ENCODE results near the gene NCOA1. TPM values are rescaled to one million over a fixed set of nuclear protein-coding genes. Genes with fewer than 3 reads are reported as not detected.

NCOA1 gene
- total RNA-seq, 5 donors from 2014 or later (not counting 1 experiment from before 2014, with no cell fraction given) = 34.7 to 55.5 (median 37.6) TPM

DNA sequence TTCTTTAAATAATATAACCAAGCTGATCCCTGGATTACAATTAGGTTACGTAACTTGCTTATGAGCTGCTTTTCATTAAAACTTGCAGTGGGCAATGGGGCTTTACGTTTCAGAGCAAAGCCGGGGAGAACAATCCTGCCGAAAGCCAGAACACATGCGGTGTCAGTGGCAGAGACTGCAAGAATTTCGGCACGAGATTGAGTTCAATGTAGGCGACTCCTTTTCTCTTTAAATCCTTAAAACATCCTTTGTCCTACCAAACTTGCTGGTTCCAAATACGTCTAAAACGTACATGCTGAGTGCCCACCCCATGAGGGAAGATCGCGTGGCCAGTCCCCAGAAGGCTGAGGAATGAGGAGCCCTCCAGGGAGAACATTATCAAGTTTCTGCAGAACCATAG lies 36.8 kb upstream of the NCOA1 start:
- ATAC-seq (replicated peaks in 1 of 4) (no peak), DNase-seq (no peak)
- H3K4me1 Mint-ChIP-seq = no peaks in the 10 kb centered on the region
- no peaks in the 10 kb centered on the region for H3K4me1 ChIP-seq (ENCODE audit: control insufficient read depth in 1 of 2, extremely low read depth in 1 of 2, insufficient read depth in 2 of 2, low read length in 2 of 2)
- peaks cover 0 to 10% (median 3%) of the 10 kb centered on the region in 3 donors for H3K9me3 Mint-ChIP-seq
- CTCF ChIA-PET = interaction anchor here in 1 of 2 donors (0.6 kb wide), 1 partner anchor 47 kb away, joined by 3 read pairs; no protein-coding TSS in a partner anchor
- H3K36me3 Mint-ChIP-seq = peaks cover 6% of the 10 kb centered on the region
- no peak overlapping the region for H3K27ac Mint-ChIP-seq
- H3K4me3 ChIP-seq (ENCODE audit: control insufficient read depth in 1 of 2, extremely low read depth in 1 of 2, low read length in 1 of 2) = no peak overlapping the region
- POLR2A ChIA-PET = interaction anchor here in 1 of 2 donors (0.6 to 0.7 kb wide), 2 partner anchors 46 to 103 kb away, joined by 3 to 5 read pairs; no protein-coding TSS in a partner anchor
- H3K27ac ChIP-seq (ENCODE audit: low read length) = no peak overlapping the region
- H3K36me3 ChIP-seq (ENCODE audit: control insufficient read depth in 2 of 2, extremely low read depth in 1 of 2, insufficient read depth in 1 of 2, low read length in 1 of 2) = no peaks in the 10 kb centered on the region
- WGBS (ENCODE audit: insufficient coverage) = 98% methylated on average over 9 of the region's 12 CpGs
- no peak overlapping the region for H3K4me3 Mint-ChIP-seq
- no peaks in the 10 kb centered on the region for H3K9me3 ChIP-seq
- peaks cover 5 to 9% of the 10 kb centered on the region in 2 donors for H3K27me3 Mint-ChIP-seq
- peaks cover 0 to 3% of the 10 kb centered on the region in 2 experiments for H3K27me3 ChIP-seq (replicated peaks in 1 of 2; ENCODE audit: control insufficient read depth in 2 of 2, extremely low read depth in 1 of 2, insufficient read depth in 2 of 2, low read length in 1 of 2)

DNA sequence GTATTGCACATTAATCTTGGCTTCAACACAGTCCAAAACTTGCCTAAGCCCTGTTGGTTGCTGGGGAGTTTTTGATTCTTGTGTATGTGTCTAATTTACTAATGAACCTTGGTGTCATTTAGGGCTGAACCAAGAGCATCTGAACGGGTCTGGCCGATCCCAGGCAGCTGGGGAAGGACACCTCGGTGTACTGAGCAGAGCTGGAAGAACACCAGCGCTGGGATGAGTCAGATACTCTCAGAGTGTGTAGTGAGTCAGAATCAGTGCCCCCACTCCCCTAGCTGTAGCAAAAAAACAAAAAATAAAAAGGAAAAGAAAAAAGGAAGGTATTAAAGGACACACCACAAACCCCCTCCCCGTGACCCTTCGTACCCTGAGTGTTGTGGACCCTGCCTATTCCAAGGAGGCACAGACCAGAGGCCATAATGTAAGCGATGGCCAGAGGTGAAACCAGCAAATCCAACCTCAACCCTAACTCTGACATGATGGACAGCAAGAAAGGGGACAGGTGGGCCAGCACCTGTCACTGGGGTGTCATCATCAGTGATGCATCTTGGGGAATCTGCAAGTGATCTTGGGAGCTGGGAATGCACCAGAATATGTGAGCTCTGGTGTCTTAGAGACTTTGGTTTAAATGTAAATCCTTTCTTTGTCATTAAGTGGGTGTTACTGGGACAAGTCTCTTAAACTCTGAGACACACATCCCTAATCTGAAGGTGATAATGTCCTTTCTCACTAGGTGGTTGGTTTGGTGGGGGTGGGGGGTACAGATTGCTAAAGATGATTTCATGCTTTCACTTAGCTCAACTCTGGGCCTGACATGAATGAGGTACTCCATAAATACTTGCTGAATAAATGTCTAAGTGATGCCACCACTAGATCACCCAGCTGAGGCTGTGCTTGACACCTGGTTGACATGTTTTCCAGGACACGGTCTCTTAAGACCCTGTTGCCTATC lies 34.2 kb upstream of the NCOA1 start:
- Histone ChIP-seq H3K9me3 (no peaks in the 10 kb centered on the region), H3K27me3 (replicated peaks in 1 of 2; ENCODE audit: control insufficient read depth in 2 of 2, extremely low read depth in 1 of 2, insufficient read depth in 2 of 2, low read length in 1 of 2) (peaks cover 0 to 3% of the 10 kb centered on the region in 2 experiments), H3K4me3 (ENCODE audit: control insufficient read depth in 1 of 2, extremely low read depth in 1 of 2, low read length in 1 of 2) (no peak overlapping the region), H3K36me3 (ENCODE audit: control insufficient read depth in 2 of 2, extremely low read depth in 1 of 2, insufficient read depth in 1 of 2, low read length in 1 of 2) (no peaks in the 10 kb centered on the region), H3K27ac (ENCODE audit: low read length) (no peak overlapping the region), H3K4me1 (ENCODE audit: control insufficient read depth in 1 of 2, extremely low read depth in 1 of 2, insufficient read depth in 2 of 2, low read length in 2 of 2) (no peaks in the 10 kb centered on the region)
- ChIA-PET CTCF (no interaction called here), POLR2A (no interaction called here)
- WGBS (ENCODE audit: insufficient coverage) = 66% methylated on average over 3 of the region's 8 CpGs
- no peak for ATAC-seq (replicated peaks in 1 of 4)
- no peaks in the 10 kb centered on the region for H3K36me3 Mint-ChIP-seq
- peaks cover 0 to 5% of the 10 kb centered on the region in 2 donors for H3K27me3 Mint-ChIP-seq
- no peak overlapping the region for H3K4me3 Mint-ChIP-seq
- no peak overlapping the region for H3K27ac Mint-ChIP-seq
- no peaks in the 10 kb centered on the region for H3K9me3 Mint-ChIP-seq
- no peak for DNase-seq
- H3K4me1 Mint-ChIP-seq = no peaks in the 10 kb centered on the region

DNA sequence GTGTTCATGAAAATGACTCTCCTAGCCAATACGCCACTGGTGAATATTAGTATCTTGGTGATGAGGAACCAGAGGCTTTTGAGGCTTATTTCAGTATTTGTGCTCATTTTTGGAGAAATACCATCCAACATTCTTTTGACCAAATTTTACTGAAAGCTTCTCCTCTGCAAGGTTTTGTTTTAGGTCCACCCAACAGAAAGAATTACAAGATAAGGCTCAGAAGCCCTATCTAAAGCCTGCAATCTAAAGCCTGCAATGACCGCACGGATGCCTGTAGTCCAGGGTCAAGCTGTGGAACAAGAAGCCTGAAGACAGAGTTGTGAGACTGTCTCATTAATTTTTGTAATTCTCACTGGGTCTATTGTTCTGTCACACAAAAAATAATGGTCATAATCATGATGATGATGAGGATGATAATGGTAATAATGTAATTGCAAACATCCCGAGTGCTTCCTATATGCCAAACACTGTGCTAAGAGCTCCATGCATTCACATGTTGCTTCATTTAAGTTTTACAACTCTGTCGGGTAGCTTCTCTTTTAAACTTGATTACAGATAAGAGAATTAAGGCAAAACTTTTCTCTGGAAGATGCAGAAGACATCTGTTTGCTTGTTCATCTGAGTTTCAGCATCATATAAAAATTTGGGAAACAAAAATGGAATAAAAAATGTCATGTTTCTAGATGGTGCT lies 33.2 kb upstream of the NCOA1 start:
- CTCF ChIA-PET = no interaction called here
- H3K27ac ChIP-seq (ENCODE audit: low read length) = no peak overlapping the region
- no peaks in the 10 kb centered on the region for H3K9me3 ChIP-seq
- H3K27me3 ChIP-seq (replicated peaks in 1 of 2; ENCODE audit: control insufficient read depth in 2 of 2, extremely low read depth in 1 of 2, insufficient read depth in 2 of 2, low read length in 1 of 2) = peaks cover 0 to 3% of the 10 kb centered on the region in 2 experiments
- H3K36me3 Mint-ChIP-seq = no peaks in the 10 kb centered on the region
- H3K27me3 Mint-ChIP-seq = peaks cover 0 to 5% of the 10 kb centered on the region in 2 donors
- no peak overlapping the region for H3K4me3 Mint-ChIP-seq
- no peak for ATAC-seq (replicated peaks in 1 of 4)
- H3K4me3 ChIP-seq (ENCODE audit: control insufficient read depth in 1 of 2, extremely low read depth in 1 of 2, low read length in 1 of 2) = no peak overlapping the region
- no peaks in the 10 kb centered on the region for H3K4me1 Mint-ChIP-seq
- H3K36me3 ChIP-seq (ENCODE audit: control insufficient read depth in 2 of 2, extremely low read depth in 1 of 2, insufficient read depth in 1 of 2, low read length in 1 of 2) = no peaks in the 10 kb centered on the region
- no peak overlapping the region for H3K27ac Mint-ChIP-seq
- POLR2A ChIA-PET = interaction anchor here in 1 of 2 donors (0.6 kb wide), 1 partner anchor 14 kb away, joined by 3 read pairs; no protein-coding TSS in a partner anchor
- DNase-seq = no peak
- no peaks in the 10 kb centered on the region for H3K9me3 Mint-ChIP-seq
- H3K4me1 ChIP-seq (ENCODE audit: control insufficient read depth in 1 of 2, extremely low read depth in 1 of 2, insufficient read depth in 2 of 2, low read length in 2 of 2) = no peaks in the 10 kb centered on the region
- WGBS (ENCODE audit: insufficient coverage) = no CpG with 5 or more reads among the region's 5 CpGs

DNA sequence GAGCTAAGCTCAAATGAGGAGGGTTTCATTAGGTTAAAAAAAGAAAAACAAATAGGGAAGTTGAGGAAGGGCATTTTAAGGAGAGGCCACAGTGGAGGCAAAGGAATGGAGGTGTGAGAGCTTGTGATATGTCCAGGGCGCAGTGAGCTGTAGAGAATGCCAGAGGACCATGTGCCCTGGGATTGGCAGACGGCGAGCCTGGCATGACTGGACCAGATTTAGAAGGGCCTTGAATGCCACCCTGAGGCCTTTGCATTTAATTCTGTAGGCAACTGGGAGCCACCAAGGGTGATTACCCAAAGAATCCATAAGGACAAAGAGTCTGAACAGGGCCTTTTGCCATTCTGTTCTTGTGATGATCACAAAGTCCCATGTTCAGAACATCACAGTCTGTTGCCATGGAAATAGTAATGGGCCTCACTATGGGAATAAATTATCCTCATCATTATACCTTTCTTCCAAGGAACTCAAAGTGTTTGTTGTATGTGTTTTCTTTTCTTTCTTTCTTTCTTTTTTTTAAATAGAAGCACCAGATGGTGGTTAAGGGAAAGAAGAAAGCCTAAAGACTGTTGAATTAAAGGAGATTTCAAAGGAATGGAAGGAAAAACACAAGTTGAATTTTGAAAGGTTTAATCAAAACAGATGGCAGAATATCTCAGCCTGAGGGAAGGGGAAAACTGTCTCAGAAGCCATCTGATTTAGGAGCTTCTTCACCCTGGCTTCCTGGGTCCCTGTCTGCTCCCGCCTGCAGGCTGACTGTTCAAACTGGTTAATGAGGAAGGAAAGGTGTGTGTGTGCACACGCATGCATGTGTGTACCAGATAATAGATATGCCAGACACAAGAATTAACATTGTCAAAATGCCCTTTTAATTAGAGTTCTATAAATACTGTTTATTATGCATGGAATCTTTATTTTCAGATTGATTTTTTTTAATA lies 31.6 kb upstream of the NCOA1 start:
- H3K27me3 Mint-ChIP-seq = peaks cover 0 to 5% of the 10 kb centered on the region in 2 donors
- no peak overlapping the region for H3K27ac ChIP-seq (ENCODE audit: low read length)
- no peaks in the 10 kb centered on the region for H3K4me1 Mint-ChIP-seq
- no peak overlapping the region for H3K4me3 Mint-ChIP-seq
- H3K4me1 ChIP-seq (ENCODE audit: control insufficient read depth in 1 of 2, extremely low read depth in 1 of 2, insufficient read depth in 2 of 2, low read length in 2 of 2) = no peaks in the 10 kb centered on the region
- no peaks in the 10 kb centered on the region for H3K9me3 Mint-ChIP-seq
- POLR2A ChIA-PET = no interaction called here
- no peaks in the 10 kb centered on the region for H3K9me3 ChIP-seq
- H3K4me3 ChIP-seq (ENCODE audit: control insufficient read depth in 1 of 2, extremely low read depth in 1 of 2, low read length in 1 of 2) = no peak overlapping the region
- H3K36me3 ChIP-seq (ENCODE audit: control insufficient read depth in 2 of 2, extremely low read depth in 1 of 2, insufficient read depth in 1 of 2, low read length in 1 of 2) = no peaks in the 10 kb centered on the region
- peaks cover 0 to 3% of the 10 kb centered on the region in 2 experiments for H3K27me3 ChIP-seq (replicated peaks in 1 of 2; ENCODE audit: control insufficient read depth in 2 of 2, extremely low read depth in 1 of 2, insufficient read depth in 2 of 2, low read length in 1 of 2)
- WGBS (ENCODE audit: insufficient coverage) = 91% methylated on average over 3 of the region's 5 CpGs
- ATAC-seq (replicated peaks in 1 of 4) (no peak), DNase-seq (no peak)
- H3K36me3 Mint-ChIP-seq = no peaks in the 10 kb centered on the region
- no peak overlapping the region for H3K27ac Mint-ChIP-seq
- CTCF ChIA-PET = no interaction called here

DNA sequence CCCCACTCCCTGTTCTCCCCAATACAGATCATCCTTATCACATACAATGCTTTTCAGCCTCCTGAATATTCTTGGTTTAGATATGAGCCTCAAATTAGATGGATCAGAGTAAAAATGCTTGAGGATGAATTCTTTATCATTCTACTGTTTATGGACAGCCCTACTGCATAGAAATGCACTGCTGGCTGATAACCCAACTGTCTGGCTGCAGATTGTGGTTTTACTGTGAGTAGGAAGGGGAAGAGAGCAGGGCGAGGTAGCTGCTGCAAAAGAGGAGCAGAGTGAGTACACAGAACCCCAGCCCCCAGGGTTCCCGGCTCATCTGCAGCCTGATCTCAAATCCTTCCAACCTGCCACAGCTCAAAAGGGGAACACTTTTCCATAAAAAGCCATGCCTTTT lies 29.4 kb upstream of the NCOA1 start:
- DNase-seq (no peak), ATAC-seq (replicated peaks in 1 of 4) (no peak)
- H3K4me3 Mint-ChIP-seq = no peak overlapping the region
- Histone ChIP-seq H3K4me3 (ENCODE audit: control insufficient read depth in 1 of 2, extremely low read depth in 1 of 2, low read length in 1 of 2) (no peak overlapping the region), H3K27ac (ENCODE audit: low read length) (no peak overlapping the region), H3K4me1 (ENCODE audit: control insufficient read depth in 1 of 2, extremely low read depth in 1 of 2, insufficient read depth in 2 of 2, low read length in 2 of 2) (no peaks in the 10 kb centered on the region), H3K27me3 (replicated peaks in 1 of 2; ENCODE audit: control insufficient read depth in 2 of 2, extremely low read depth in 1 of 2, insufficient read depth in 2 of 2, low read length in 1 of 2) (no peaks in the 10 kb centered on the region), H3K9me3 (no peaks in the 10 kb centered on the region), H3K36me3 (ENCODE audit: control insufficient read depth in 2 of 2, extremely low read depth in 1 of 2, insufficient read depth in 1 of 2, low read length in 1 of 2) (no peaks in the 10 kb centered on the region)
- no CpG with 5 or more reads among the region's 2 CpGs for WGBS (ENCODE audit: insufficient coverage)
- CTCF ChIA-PET = no interaction called here
- no peaks in the 10 kb centered on the region for H3K9me3 Mint-ChIP-seq
- H3K27ac Mint-ChIP-seq = no peak overlapping the region
- peaks cover 0 to 3% of the 10 kb centered on the region in 2 donors for H3K27me3 Mint-ChIP-seq
- no peaks in the 10 kb centered on the region for H3K36me3 Mint-ChIP-seq
- H3K4me1 Mint-ChIP-seq = no peaks in the 10 kb centered on the region
- POLR2A ChIA-PET = no interaction called here

DNA sequence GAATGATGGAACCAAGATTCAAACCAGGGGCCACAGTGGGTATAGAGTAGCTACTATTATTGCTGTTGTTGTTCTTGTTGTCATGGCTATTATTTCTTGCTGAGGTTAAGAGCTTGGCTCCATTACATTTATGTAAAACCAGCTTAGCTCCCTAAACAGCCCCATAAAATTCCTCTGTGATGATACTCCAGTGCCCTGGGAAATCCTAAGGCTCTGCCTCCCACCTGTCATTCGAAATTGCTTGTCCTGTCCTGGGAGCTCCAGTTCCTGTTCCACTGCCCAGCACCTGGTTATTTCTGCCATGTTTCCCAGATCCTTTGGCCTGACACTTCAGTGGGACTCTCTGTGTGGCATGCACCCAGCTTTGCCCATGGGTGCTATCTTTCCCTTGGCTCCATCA lies 27.8 kb upstream of the NCOA1 start:
- POLR2A ChIA-PET = interaction anchor here (0.5 to 0.6 kb wide), 2 partner anchors 19 to 65 kb away, joined by 3 to 6 read pairs; no protein-coding TSS in a partner anchor
- no peak overlapping the region for H3K27ac Mint-ChIP-seq

More for the DNA sequence above, 27.8 kb upstream of the NCOA1 start:
- Mint-ChIP-seq H3K9me3 (no peaks in the 10 kb centered on the region), H3K36me3 (no peaks in the 10 kb centered on the region), H3K27me3 (peaks cover 3 to 10% of the 10 kb centered on the region in 2 donors), H3K4me3 (no peak overlapping the region), H3K4me1 (no peaks in the 10 kb centered on the region)
- CTCF ChIA-PET = interaction anchor here in 1 of 2 donors (0.6 kb wide), 1 partner anchor 120 kb away, joined by 3 read pairs; no protein-coding TSS in a partner anchor
- Histone ChIP-seq H3K27ac (ENCODE audit: low read length) (no peak overlapping the region), H3K36me3 (ENCODE audit: control insufficient read depth in 2 of 2, extremely low read depth in 1 of 2, insufficient read depth in 1 of 2, low read length in 1 of 2) (no peaks in the 10 kb centered on the region), H3K27me3 (replicated peaks in 1 of 2; ENCODE audit: control insufficient read depth in 2 of 2, extremely low read depth in 1 of 2, insufficient read depth in 2 of 2, low read length in 1 of 2) (no peaks in the 10 kb centered on the region), H3K4me1 (ENCODE audit: control insufficient read depth in 1 of 2, extremely low read depth in 1 of 2, insufficient read depth in 2 of 2, low read length in 2 of 2) (no peaks in the 10 kb centered on the region), H3K9me3 (no peaks in the 10 kb centered on the region), H3K4me3 (ENCODE audit: control insufficient read depth in 1 of 2, extremely low read depth in 1 of 2, low read length in 1 of 2) (no peak overlapping the region)
- no peak for ATAC-seq (replicated peaks in 1 of 4)
- WGBS (ENCODE audit: insufficient coverage) = 91% methylated on average over 1 of the region's 1 CpG
- no peak for DNase-seq
